ENCODE measurements around the gene HECTD2.
A peak's percentile ranks its signal among the peaks of the same experiment; 100 is the strongest.

Gene HECTD2

GRCh38 chr10:91551856-91552255 is 141.7 kb downstream of the HECTD2 start:
- peak; percentile 52 for DNase-seq (ENCODE audit: low read depth)
- TF ChIP-seq CTCF (IDR thresholded peaks at IDR 0.05; ENCODE audit: low read depth, low read length) (peak; percentile 72), POLR2A (IDR thresholded peaks at IDR 0.05; ENCODE audit: extremely low read depth, insufficient read length) (no peak), MYC (IDR thresholded peaks at IDR 0.05; ENCODE audit: low read depth, low read length) (no peak)
- H3K4me3 ChIP-seq (ENCODE audit: low read depth, low read length): no peak overlapping the region

GRCh38 chr10:91552274-91553095 is 142.3 kb downstream of the HECTD2 start:
- H3K4me3 ChIP-seq (ENCODE audit: low read depth, low read length): no peak overlapping the region
- DNase-seq (ENCODE audit: low read depth): no peak
- TF ChIP-seq MYC (IDR thresholded peaks at IDR 0.05; ENCODE audit: low read depth, low read length): no peak
- TF ChIP-seq CTCF (IDR thresholded peaks at IDR 0.05; ENCODE audit: low read depth, low read length): no peak
- no peak for TF ChIP-seq POLR2A (IDR thresholded peaks at IDR 0.05; ENCODE audit: extremely low read depth, insufficient read length)
- TF ChIP-seq MAX (IDR thresholded peaks at IDR 0.05; ENCODE audit: low read depth, low read length): no peak

GRCh38 chr10:91555455-91555854 is 145.3 kb downstream of the HECTD2 start:
- TF ChIP-seq MYC (IDR thresholded peaks at IDR 0.05; ENCODE audit: low read depth, low read length) (no peak), POLR2A (IDR thresholded peaks at IDR 0.05; ENCODE audit: extremely low read depth, insufficient read length) (no peak), CTCF (IDR thresholded peaks at IDR 0.05; ENCODE audit: low read depth, low read length) (no peak), MAX (IDR thresholded peaks at IDR 0.05; ENCODE audit: low read depth, low read length) (no peak)
- no peak for DNase-seq (ENCODE audit: low read depth)
- no peak overlapping the region for H3K4me3 ChIP-seq (ENCODE audit: low read depth, low read length)

GRCh38 chr10:91556691-91557566 is 146.8 kb downstream of the HECTD2 start:
- TF ChIP-seq POLR2A (IDR thresholded peaks at IDR 0.05; ENCODE audit: extremely low read depth, insufficient read length) (no peak), CTCF (IDR thresholded peaks at IDR 0.05; ENCODE audit: low read depth, low read length) (no peak), MAX (IDR thresholded peaks at IDR 0.05; ENCODE audit: low read depth, low read length) (no peak), MYC (IDR thresholded peaks at IDR 0.05; ENCODE audit: low read depth, low read length) (no peak)
- peak; percentile 21 for DNase-seq (ENCODE audit: low read depth)
- H3K4me3 ChIP-seq (ENCODE audit: low read depth, low read length): no peak overlapping the region

GRCh38 chr10:91557651-91558111 is 147.5 kb downstream of the HECTD2 start:
- TF ChIP-seq MAX (IDR thresholded peaks at IDR 0.05; ENCODE audit: low read depth, low read length) (no peak), POLR2A (IDR thresholded peaks at IDR 0.05; ENCODE audit: extremely low read depth, insufficient read length) (no peak), MYC (IDR thresholded peaks at IDR 0.05; ENCODE audit: low read depth, low read length) (no peak), CTCF (IDR thresholded peaks at IDR 0.05; ENCODE audit: low read depth, low read length) (no peak)

More at GRCh38 chr10:91557651-91558111, 147.5 kb downstream of the HECTD2 start:
- no peak overlapping the region for H3K4me3 ChIP-seq (ENCODE audit: low read depth, low read length)
- DNase-seq (ENCODE audit: low read depth): no peak
